ENCODE results near the gene DMP1.

DMP1 gene

GRCh38 chr4:87669373-87669772, 19.3 kb downstream of the DMP1 start:
- TF ChIP-seq POLR2AphosphoS5 (IDR thresholded peaks at IDR 0.05; ENCODE audit: low read depth, low read length) = no peak
- no peak for TF ChIP-seq REST (IDR thresholded peaks at IDR 0.05; ENCODE audit: insufficient read depth in 1 of 2, low read depth in 2 of 2, low read length in 2 of 2)
- TF ChIP-seq SIN3A (IDR thresholded peaks at IDR 0.05; ENCODE audit: borderline replicate concordance, insufficient read depth, low read length) = no peak
- no peak for TF ChIP-seq FOXP2 (optimal IDR thresholded peaks at IDR 0.05; ENCODE audit: borderline replicate concordance, extremely low read depth, extremely low read length, insufficient read depth)
- TF ChIP-seq TAF1 (IDR thresholded peaks at IDR 0.05; ENCODE audit: borderline replicate concordance, insufficient read depth, low read length) = no peak

GRCh38 chr4:87677731-87678130, 27.7 kb downstream of the DMP1 start:
- TF ChIP-seq FOXP2 (optimal IDR thresholded peaks at IDR 0.05; ENCODE audit: borderline replicate concordance, extremely low read depth, extremely low read length, insufficient read depth) = no peak

GRCh38 chr4:87679449-87680169, 29.5 kb downstream of the DMP1 start:
- TF ChIP-seq FOXP2 (optimal IDR thresholded peaks at IDR 0.05; ENCODE audit: borderline replicate concordance, extremely low read depth, extremely low read length, insufficient read depth) = no peak
- TF ChIP-seq POLR2AphosphoS5 (IDR thresholded peaks at IDR 0.05; ENCODE audit: low read depth, low read length) = no peak
- no peak for TF ChIP-seq REST (IDR thresholded peaks at IDR 0.05; ENCODE audit: insufficient read depth in 1 of 2, low read depth in 2 of 2, low read length in 2 of 2)
- no peak for TF ChIP-seq TAF1 (IDR thresholded peaks at IDR 0.05; ENCODE audit: borderline replicate concordance, insufficient read depth, low read length)
- no peak for TF ChIP-seq SIN3A (IDR thresholded peaks at IDR 0.05; ENCODE audit: borderline replicate concordance, insufficient read depth, low read length)

- TF ChIP-seq TAF1 (IDR thresholded peaks at IDR 0.05; ENCODE audit: borderline replicate concordance, insufficient read depth, low read length) (no peak), FOXP2 (optimal IDR thresholded peaks at IDR 0.05; ENCODE audit: borderline replicate concordance, extremely low read depth, extremely low read length, insufficient read depth) (no peak), POLR2AphosphoS5 (IDR thresholded peaks at IDR 0.05; ENCODE audit: low read depth, low read length) (no peak), REST (IDR thresholded peaks at IDR 0.05; ENCODE audit: insufficient read depth in 1 of 2, low read depth in 2 of 2, low read length in 2 of 2) (no peak), SIN3A (IDR thresholded peaks at IDR 0.05; ENCODE audit: borderline replicate concordance, insufficient read depth, low read length) (no peak)
Observed at GRCh38 chr4:87680271-87680670, 30.2 kb downstream of the DMP1 start.

GRCh38 chr4:87688316-87688715, 38.2 kb downstream of the DMP1 start:
- no peak for TF ChIP-seq TAF1 (IDR thresholded peaks at IDR 0.05; ENCODE audit: borderline replicate concordance, insufficient read depth, low read length)
- TF ChIP-seq POLR2AphosphoS5 (IDR thresholded peaks at IDR 0.05; ENCODE audit: low read depth, low read length) = no peak
- no peak for TF ChIP-seq REST (IDR thresholded peaks at IDR 0.05; ENCODE audit: insufficient read depth in 1 of 2, low read depth in 2 of 2, low read length in 2 of 2)
- no peak for TF ChIP-seq FOXP2 (optimal IDR thresholded peaks at IDR 0.05; ENCODE audit: borderline replicate concordance, extremely low read depth, extremely low read length, insufficient read depth)
- TF ChIP-seq SIN3A (IDR thresholded peaks at IDR 0.05; ENCODE audit: borderline replicate concordance, insufficient read depth, low read length) = no peak
